HG03280 (cell line): Measurements from ENCODE around the gene ARL9.
"Not testable (repeated sequence)": the region's sequence is repeated elsewhere in the genome, so short reads cannot be mapped to it uniquely, and the experiment has no call there.

Experiments used
- ATAC-seq: cut with Tn5 transposase; IDR thresholded peaks from one replicate; pipeline ENCODE4 v1.9.1; 2021; ENCODE audit warnings: mild to moderate bottlenecking, moderate library complexity; ENCODE audit not compliant: unreplicated experiment

The ARL9 gene

GRCh38 chr4:56505269-56506130 lies at the start of gene ARL9:
Gene ARL9, plus strand, starts transcription at chr4:56505791. Its CDS starts 72 bp downstream, at chr4:56505863.
- peak; percentile 54 for ATAC-seq

- no peak for ATAC-seq
These were observed 45.5 kb upstream of the ARL9 start for GRCh38 chr4:56460085-56460484.

GRCh38 chr4:56462157-56462556 lies 43.4 kb upstream of the ARL9 start:
- ATAC-seq, result no peak

GRCh38 chr4:56463711-56464110 lies 41.9 kb upstream of the ARL9 start:
- ATAC-seq, result no peak

- no peak for ATAC-seq
These were observed 41.0 kb upstream of the ARL9 start for GRCh38 chr4:56464581-56464980.

- ATAC-seq, result no peak
These were observed 39.8 kb upstream of the ARL9 start for GRCh38 chr4:56465599-56466295.

- ATAC-seq, result not testable (repeated sequence)
These were observed 39.3 kb upstream of the ARL9 start for GRCh38 chr4:56466296-56466761.

- ATAC-seq, result no peak
These were observed 38.7 kb upstream of the ARL9 start for GRCh38 chr4:56466910-56467283.

- ATAC-seq, result peak; percentile 93
These were observed 38.1 kb upstream of the ARL9 start, which contains the start of gene SRP72 for GRCh38 chr4:56467284-56468096. Gene SRP72, plus strand, starts transcription at chr4:56467617. Its CDS starts 19 bp downstream, at chr4:56467636.

GRCh38 chr4:56468097-56468422 lies 37.5 kb upstream of the ARL9 start:
- ATAC-seq, result peak; percentile 47

- no peak for ATAC-seq
These were observed 35.9 kb upstream of the ARL9 start for GRCh38 chr4:56469489-56470210.

GRCh38 chr4:56475917-56476316 lies 29.7 kb upstream of the ARL9 start:
- peak; percentile 86 for ATAC-seq

- no peak for ATAC-seq
These were observed 28.3 kb upstream of the ARL9 start for GRCh38 chr4:56477192-56477702.

- ATAC-seq, result no peak
These were observed 24.9 kb upstream of the ARL9 start for GRCh38 chr4:56480691-56481090.

- no peak for ATAC-seq
These were observed 9.3 kb upstream of the ARL9 start for GRCh38 chr4:56496241-56496640.

- ATAC-seq, result no peak
These were observed 5.5 kb downstream of the ARL9 start for GRCh38 chr4:56511098-56511497.

GRCh38 chr4:56512166-56512565 lies 6.6 kb downstream of the ARL9 start:
- ATAC-seq, result no peak

GRCh38 chr4:56513517-56513916 lies 7.9 kb downstream of the ARL9 start:
- no peak for ATAC-seq

GRCh38 chr4:56530269-56531148 lies 24.9 kb downstream of the ARL9 start:
- peak; percentile 99 for ATAC-seq
